GM21619 (cell line): ENCODE results near the gene MDP1.
"Not testable (repeated sequence)": the region's sequence is repeated elsewhere in the genome, so short reads cannot be mapped to it uniquely, and the experiment has no call there.

Experiments
- ATAC-seq: cut with Tn5 transposase; IDR thresholded peaks from one replicate; pipeline ENCODE4 v1.9.1; 2021; ENCODE audit not compliant: unreplicated experiment

MDP1 gene

DNA sequence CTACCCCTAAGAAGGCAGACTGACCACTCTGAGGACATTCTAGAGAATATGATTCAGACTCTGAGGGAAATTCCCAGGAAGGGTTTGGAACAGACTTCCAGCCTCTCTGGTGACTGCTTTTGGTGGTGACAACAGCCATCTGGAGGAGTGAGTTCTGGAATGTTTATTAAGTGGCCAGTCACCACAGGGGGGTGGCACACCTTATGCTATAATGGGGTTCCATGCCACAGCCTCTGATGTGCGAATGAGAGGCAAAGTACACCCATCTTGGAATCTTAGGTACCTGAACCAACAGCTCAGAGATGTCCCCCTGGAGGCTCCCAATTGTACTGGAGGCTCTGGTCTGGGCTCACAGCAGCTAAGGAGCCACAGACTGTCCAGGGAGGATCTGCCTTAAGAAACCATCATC is 36.0 kb upstream of the MDP1 start:
- ATAC-seq: no peak

GRCh38 chr14:24250354-24250753 is 34.5 kb upstream of the MDP1 start:
- ATAC-seq: no peak

GRCh38 chr14:24249230-24250021 is 33.6 kb upstream of the MDP1 start:
- ATAC-seq: no peak

GRCh38 chr14:24247422-24247821 is 31.6 kb upstream of the MDP1 start:
- ATAC-seq: no peak

- peak; percentile 26 for ATAC-seq
These were observed 30.9 kb upstream of the MDP1 start for GRCh38 chr14:24246765-24247212.

- ATAC-seq: not testable (repeated sequence)
These were observed 29.5 kb upstream of the MDP1 start for GRCh38 chr14:24245350-24245749.

GRCh38 chr14:24243336-24243836 is 27.5 kb upstream of the MDP1 start:
- ATAC-seq: no peak

DNA sequence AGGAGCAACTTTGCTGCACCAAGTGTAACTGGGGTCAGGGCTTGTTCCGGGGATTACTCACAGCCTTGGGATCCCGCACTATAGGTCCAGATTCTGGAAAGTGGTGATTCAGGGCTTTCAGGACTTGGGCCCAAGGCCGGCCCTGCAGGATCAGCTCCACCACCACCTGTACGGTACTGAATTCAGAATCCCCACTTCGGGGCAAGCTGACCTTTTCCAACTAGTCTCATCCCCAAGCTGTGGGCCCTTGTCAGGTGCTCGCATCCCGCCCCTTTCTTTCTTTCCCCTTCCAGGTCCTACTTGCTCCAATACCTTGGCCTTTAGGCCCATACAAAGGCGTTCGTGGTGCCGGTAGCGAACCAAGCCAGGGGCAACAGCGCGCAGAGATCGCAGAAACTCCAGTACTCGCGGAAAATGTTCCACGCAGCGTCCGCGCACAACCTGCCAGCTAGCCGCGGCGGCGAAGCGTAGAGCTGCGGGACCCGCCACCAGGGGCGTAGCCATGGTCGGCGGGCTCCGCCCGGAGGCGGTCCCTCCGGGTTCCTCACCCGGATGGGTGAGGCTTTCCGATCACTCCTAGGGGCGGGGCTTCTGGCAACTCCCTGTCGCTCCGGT is 26.1 kb upstream of the MDP1 start:
- peak; percentile 66 for ATAC-seq

- ATAC-seq: no peak
These were observed 24.4 kb upstream of the MDP1 start for GRCh38 chr14:24240110-24240918.

GRCh38 chr14:24238527-24239037 is 22.7 kb upstream of the MDP1 start:
- ATAC-seq: no peak

DNA sequence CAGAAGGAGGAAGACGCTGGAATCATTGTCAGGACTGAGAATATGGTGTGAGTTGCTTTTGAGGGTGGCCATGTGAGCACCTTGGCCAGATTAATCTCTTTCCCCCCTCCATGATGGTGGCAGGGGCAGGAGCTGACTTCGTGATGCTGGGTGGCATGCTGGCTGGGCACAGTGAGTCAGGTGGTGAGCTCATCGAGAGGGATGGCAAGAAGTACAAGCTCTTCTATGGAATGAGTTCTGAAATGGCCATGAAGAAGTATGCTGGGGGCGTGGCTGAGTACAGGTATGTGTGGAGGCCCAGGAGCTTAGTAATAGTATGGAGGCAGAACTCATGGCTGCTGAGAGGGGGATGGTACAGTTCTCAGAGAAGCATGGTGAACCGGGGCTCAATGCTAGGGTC is 22.3 kb upstream of the MDP1 start:
- no peak for ATAC-seq

GRCh38 chr14:24237463-24237955 is 21.6 kb upstream of the MDP1 start:
- no peak for ATAC-seq

DNA sequence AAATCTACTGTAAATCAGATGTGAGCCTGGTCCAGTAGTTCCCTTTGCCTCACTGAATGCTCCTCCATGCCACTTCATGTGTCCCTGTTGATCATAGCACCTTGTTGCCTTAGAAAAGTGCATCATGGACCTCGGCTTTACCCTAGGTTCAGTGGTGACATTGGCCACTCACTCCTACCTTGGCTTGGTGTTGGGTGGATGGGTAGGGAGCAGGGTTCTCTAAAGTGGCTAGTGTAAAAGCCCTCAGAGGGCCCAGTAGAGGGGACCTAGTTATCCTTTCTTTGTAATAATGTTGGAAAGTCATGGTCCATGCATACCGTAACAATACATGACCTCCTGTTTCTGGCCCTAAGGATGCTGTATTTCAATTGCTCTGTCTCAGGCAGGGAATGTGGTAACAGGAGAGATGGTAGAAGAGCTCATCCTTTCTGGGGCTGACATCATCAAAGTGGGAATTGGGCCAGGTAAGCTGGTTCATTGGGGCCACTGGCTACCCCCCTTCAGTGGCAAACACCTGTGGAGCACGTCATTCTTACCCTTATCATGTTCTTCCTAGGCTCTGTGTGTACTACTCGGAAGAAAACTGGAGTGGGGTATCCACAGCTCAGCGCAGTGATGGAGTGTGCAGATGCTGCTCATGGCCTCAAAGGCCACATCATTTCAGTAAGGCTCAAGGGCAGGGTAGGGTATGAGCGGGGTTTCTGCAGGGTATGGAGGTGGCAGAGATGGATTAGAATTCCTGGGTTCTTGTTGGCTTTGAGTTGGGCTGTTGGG is 21.0 kb upstream of the MDP1 start:
- no peak for ATAC-seq

DNA sequence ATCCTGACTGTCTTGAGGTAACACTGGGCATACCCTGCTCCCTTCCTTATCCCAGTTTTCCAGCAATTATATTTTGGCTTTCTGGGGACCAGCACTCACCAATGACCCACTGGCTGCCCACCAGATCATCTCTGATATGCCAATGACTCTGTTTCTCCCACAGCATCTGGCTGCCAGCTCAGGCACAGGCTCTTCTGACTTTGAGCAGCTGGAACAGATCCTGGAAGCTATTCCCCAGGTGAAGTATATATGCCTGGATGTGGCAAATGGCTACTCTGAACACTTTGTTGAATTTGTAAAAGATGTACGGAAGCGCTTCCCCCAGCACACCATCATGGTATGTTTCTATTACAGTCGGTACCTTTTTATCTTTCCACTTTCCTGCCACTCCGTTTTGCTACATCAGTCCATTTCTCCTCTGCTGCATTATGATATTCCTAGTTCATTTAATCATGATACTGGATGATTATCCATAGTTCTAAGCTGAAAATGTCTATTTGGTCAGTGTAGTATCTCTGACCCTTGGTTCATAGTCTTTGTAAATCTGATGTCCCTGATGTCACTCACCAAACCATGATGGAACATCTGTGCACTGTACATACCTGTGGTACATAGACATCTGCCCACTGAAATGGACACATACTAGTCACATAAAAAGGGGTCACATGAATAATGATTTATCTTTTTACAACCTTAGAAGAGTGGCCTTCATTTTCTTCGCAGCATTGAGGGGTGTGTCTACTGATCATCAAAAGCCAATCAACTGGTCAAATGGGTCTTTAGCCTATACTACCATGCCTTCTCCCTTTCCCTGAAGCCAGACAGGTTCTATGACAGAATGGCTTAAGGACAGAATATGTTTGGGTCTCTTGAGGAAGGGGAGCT is 20.2 kb upstream of the MDP1 start:
- ATAC-seq: no peak

- ATAC-seq: no peak
These were observed 18.5 kb upstream of the MDP1 start for GRCh38 chr14:24234095-24235005.

DNA sequence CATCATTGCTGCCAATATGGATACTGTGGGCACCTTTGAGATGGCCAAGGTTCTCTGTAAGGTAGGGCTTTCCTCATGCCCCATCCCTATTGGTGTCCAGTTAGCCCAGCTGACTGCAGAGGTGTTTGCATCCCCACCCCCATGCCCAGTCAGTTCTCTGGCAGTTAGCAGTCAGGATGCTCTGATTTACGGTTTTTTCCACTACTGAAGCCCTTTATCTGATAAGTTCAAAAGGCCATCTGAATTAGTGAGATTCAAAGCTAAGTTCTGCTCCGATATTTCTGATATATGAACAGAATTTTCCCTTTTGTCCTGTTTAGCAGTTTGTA is 17.6 kb upstream of the MDP1 start:
- no peak for ATAC-seq

DNA sequence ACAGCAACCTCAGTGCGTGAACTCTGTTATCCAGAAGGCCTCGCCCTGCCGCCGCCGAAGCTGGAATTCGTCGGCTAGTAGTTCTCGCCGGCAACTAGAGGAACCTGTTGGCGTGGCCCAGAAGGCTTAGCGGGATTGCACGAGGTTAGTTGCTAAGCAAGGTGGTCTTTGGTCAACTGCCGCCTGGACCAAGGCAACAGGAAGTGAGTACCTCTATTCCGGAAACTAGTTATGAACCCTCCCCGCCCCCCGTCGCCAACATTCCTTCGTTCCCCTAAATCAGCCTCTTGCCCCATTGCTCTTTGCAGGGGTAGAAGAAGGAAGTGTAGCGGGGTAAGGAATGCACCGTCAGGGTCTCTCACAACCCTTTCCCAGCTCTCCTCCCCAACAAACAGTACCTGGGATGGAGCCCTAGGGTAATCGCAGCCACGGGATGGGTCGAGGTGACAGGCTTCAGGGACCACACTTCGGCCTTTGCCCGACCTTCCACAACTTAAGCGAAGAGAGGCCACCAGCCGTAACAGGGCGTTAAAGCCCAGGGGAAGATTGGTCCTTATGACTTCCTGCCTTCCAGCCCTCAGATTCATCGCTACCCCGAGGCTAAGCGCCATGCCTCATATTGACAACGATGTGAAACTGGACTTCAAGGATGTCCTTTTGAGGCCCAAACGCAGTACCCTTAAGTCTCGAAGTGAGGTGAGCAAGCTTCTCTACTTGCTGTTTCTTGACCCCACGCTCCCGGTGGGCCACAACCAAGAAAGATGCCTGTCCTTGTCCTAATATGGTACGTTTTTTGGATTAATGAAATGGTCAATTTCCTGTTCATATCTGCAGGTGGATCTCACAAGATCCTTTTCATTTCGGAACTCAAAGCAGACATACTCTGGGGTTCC is 17.0 kb upstream of the MDP1 start, which contains the start of gene GMPR2:
Gene GMPR2 (plus strand): TSS at position 285 of the 893 bp plus-strand sequence. CDS start 325 bp downstream, at position 610.
- peak; percentile 58 for ATAC-seq
